HEK293 (cell line): ENCODE measurements around the gene ITFG2.

Source experiments
- CTCF ChIA-PET: fragments of 350-600 bp; formaldehyde crosslinking; extraction: SDS; loops from one replicate; lab custom pipeline; 2021; ENCODE audit warnings: antibody characterized with exemption; lab: Yijun Ruan, JAX
- POLR2A ChIA-PET: fragments of 300-600 bp; formaldehyde crosslinking; extraction: SDS; loops from one replicate; lab custom pipeline; 2020; ENCODE audit warnings: antibody characterized with exemption, inconsistent platforms; lab: Yijun Ruan, JAX
- H3K27ac ChIP-seq: fragments of 200-500 bp; sonication (Bioruptor generic); 2 replicates; pipeline ENCODE4 v1.5.1; 2014; ENCODE audit warnings: low read depth, low read length, control low read depth, inconsistent platforms; ENCODE audit errors: extremely low read depth
- H3K36me3 ChIP-seq, 2 experiments: fragments of 200-500 bp in 1 of 2; sonication (Bioruptor generic) in 1 of 2; 1 replicate in 1 of 2; 2 replicates in 1 of 2; pipeline ENCODE4 v1.5.1; 2014 to 2017; ENCODE audit warnings: inconsistent platforms in 2 of 2, low read length in 2 of 2; ENCODE audit not compliant: control insufficient read depth in 2 of 2, insufficient read depth in 1 of 2
- H3K4me1 ChIP-seq: fragments of 200-500 bp; sonication (Bioruptor generic); 2 replicates; pipeline ENCODE4 v1.5.1; 2014; ENCODE audit warnings: mild to moderate bottlenecking, low read length, inconsistent platforms; ENCODE audit not compliant: control insufficient read depth, insufficient read depth
- H3K4me3 ChIP-seq: 2 replicates; pipeline ENCODE4 v1.5.1; 2011; ENCODE audit warnings: low read depth, mild to moderate bottlenecking, control low read depth, low read length, moderate library complexity
- H3K9me3 ChIP-seq: fragments of 200-500 bp; sonication (Bioruptor generic); 2 replicates; pipeline ENCODE4 v1.5.1; 2014; ENCODE audit warnings: low read depth, low read length, inconsistent platforms; ENCODE audit not compliant: control insufficient read depth, insufficient read depth
- EGR2 ChIP-seq: fragments of 450-650 bp; formaldehyde crosslinking; IDR thresholded peaks from 2 replicates; pipeline ENCODE4 v1.5.1; 2016; ENCODE audit warnings: low read depth, missing biosample characterization, missing genetic modification characterization
- REPIN1 ChIP-seq: fragments of 450-650 bp; formaldehyde crosslinking; IDR thresholded peaks from 2 replicates; pipeline ENCODE4 v1.5.1; 2017; ENCODE audit warnings: missing biosample characterization, missing genetic modification characterization, low read depth
- SCRT1 ChIP-seq: fragments of 450-650 bp; formaldehyde crosslinking; IDR thresholded peaks from 2 replicates; pipeline ENCODE4 v1.5.1; 2016; ENCODE audit warnings: missing biosample characterization, missing genetic modification characterization, borderline replicate concordance
- SP2 ChIP-seq: fragments of 450-650 bp; formaldehyde crosslinking; IDR thresholded peaks from 2 replicates; pipeline ENCODE4 v1.5.1; 2016; ENCODE audit warnings: missing biosample characterization, missing genetic modification characterization
- TCF7L2 ChIP-seq: IDR thresholded peaks from 2 replicates; pipeline ENCODE4 v1.6.1; 2011; ENCODE audit warnings: low read depth, mild to moderate bottlenecking, inconsistent platforms, low read length, moderate library complexity, borderline replicate concordance
- YY2 ChIP-seq: fragments of 450-650 bp; formaldehyde crosslinking; IDR thresholded peaks from 2 replicates; pipeline ENCODE4 v1.5.1; 2016; ENCODE audit warnings: missing biosample characterization, missing genetic modification characterization
- ZBTB17 ChIP-seq: fragments of 450-650 bp; formaldehyde crosslinking; IDR thresholded peaks from 2 replicates; pipeline ENCODE4 v1.5.1; 2016; ENCODE audit warnings: missing biosample characterization, missing genetic modification characterization
- ZFP37 ChIP-seq: fragments of 450-650 bp; formaldehyde crosslinking; IDR thresholded peaks from 2 replicates; pipeline ENCODE4 v1.5.1; 2016; ENCODE audit warnings: missing biosample characterization, missing genetic modification characterization
- ZFP41 ChIP-seq: fragments of 450-650 bp; formaldehyde crosslinking; IDR thresholded peaks from 2 replicates; pipeline ENCODE4 v1.5.1; 2016; ENCODE audit warnings: missing biosample characterization, missing genetic modification characterization, borderline replicate concordance
- ZIC2 ChIP-seq: fragments of 450-650 bp; formaldehyde crosslinking; IDR thresholded peaks from 2 replicates; pipeline ENCODE4 v1.5.1; 2016; ENCODE audit warnings: missing biosample characterization, missing genetic modification characterization
- ZNF132 ChIP-seq: fragments of 450-650 bp; formaldehyde crosslinking; IDR thresholded peaks from 2 replicates; pipeline ENCODE4 v1.5.1; 2017; ENCODE audit warnings: missing biosample characterization, missing genetic modification characterization, borderline replicate concordance
- ZNF146 ChIP-seq: fragments of 450-650 bp; formaldehyde crosslinking; IDR thresholded peaks from 2 replicates; pipeline ENCODE4 v1.5.1; 2016; ENCODE audit warnings: missing biosample characterization, missing genetic modification characterization
- ZNF202 ChIP-seq: fragments of 450-650 bp; formaldehyde crosslinking; IDR thresholded peaks from 2 replicates; pipeline ENCODE4 v1.5.1; 2016; ENCODE audit warnings: missing biosample characterization, missing genetic modification characterization, borderline replicate concordance
- ZNF239 ChIP-seq: fragments of 450-650 bp; formaldehyde crosslinking; IDR thresholded peaks from 2 replicates; pipeline ENCODE4 v1.5.1; 2016; ENCODE audit warnings: missing biosample characterization, missing genetic modification characterization
- ZNF530 ChIP-seq: fragments of 450-650 bp; formaldehyde crosslinking; IDR thresholded peaks from 2 replicates; pipeline ENCODE4 v1.5.1; 2016; ENCODE audit warnings: low read depth, missing biosample characterization, missing genetic modification characterization
- ZNF585B ChIP-seq: fragments of 450-650 bp; formaldehyde crosslinking; IDR thresholded peaks from 2 replicates; pipeline ENCODE4 v1.5.1; 2016; ENCODE audit warnings: missing biosample characterization, missing genetic modification characterization
- TF ChIP-seq, protein P1 (sequence below): fragments of 450-650 bp; formaldehyde crosslinking; IDR thresholded peaks from 2 replicates; pipeline ENCODE4 v1.5.1; 2016; ENCODE audit warnings: missing biosample characterization, missing genetic modification characterization
- TF ChIP-seq, protein P2 (sequence below): fragments of 450-650 bp; formaldehyde crosslinking; IDR thresholded peaks from 2 replicates; pipeline ENCODE4 v1.5.1; 2016; ENCODE audit warnings: missing biosample characterization, missing genetic modification characterization
- TF ChIP-seq, protein P3 (sequence below): fragments of 450-650 bp; formaldehyde crosslinking; IDR thresholded peaks from 2 replicates; pipeline ENCODE4 v1.5.1; 2016; ENCODE audit warnings: missing biosample characterization, missing genetic modification characterization
- TF ChIP-seq, protein P4 (sequence below): IDR thresholded peaks from 2 replicates; pipeline ENCODE4 v1.6.1; 2011; ENCODE audit warnings: mild to moderate bottlenecking, low read depth, low read length, borderline replicate concordance
- TF ChIP-seq, protein P5 (sequence below): fragments of 450-650 bp; formaldehyde crosslinking; optimal IDR thresholded peaks from 2 replicates; pipeline ENCODE3; 2016; ENCODE audit warnings: missing biosample characterization, mild to moderate bottlenecking, missing genetic modification characterization

ITFG2 gene

DNA sequence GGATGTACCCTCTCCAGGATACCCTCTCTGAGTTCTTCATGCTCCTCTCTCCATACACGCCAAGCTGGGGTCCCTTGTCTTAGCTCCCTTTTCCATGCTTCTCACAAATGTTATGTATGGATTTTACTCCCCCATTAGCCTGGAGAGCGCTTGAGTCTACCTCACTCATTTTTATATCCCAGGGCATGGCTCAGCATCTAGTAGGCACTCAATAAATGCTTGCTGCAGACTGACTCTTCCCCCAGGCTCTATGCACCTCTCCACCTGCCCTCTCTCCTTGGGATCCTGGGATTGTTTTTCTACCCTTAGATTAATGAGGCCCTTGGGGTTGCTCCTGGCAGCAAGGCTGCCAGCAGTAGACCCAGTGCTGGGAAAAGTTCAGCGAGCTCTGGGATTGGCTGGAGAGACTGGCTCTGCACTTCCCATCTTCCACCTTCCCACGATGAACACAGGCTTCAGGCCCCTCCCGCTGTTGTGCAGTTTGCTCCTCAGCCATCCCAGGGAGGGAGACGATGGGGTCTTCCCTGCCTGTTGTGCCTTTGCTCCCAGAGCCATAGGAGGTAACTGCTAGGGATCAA lies 20.2 kb downstream of the ITFG2 start (continued):
- TF ChIP-seq, protein P1, sequence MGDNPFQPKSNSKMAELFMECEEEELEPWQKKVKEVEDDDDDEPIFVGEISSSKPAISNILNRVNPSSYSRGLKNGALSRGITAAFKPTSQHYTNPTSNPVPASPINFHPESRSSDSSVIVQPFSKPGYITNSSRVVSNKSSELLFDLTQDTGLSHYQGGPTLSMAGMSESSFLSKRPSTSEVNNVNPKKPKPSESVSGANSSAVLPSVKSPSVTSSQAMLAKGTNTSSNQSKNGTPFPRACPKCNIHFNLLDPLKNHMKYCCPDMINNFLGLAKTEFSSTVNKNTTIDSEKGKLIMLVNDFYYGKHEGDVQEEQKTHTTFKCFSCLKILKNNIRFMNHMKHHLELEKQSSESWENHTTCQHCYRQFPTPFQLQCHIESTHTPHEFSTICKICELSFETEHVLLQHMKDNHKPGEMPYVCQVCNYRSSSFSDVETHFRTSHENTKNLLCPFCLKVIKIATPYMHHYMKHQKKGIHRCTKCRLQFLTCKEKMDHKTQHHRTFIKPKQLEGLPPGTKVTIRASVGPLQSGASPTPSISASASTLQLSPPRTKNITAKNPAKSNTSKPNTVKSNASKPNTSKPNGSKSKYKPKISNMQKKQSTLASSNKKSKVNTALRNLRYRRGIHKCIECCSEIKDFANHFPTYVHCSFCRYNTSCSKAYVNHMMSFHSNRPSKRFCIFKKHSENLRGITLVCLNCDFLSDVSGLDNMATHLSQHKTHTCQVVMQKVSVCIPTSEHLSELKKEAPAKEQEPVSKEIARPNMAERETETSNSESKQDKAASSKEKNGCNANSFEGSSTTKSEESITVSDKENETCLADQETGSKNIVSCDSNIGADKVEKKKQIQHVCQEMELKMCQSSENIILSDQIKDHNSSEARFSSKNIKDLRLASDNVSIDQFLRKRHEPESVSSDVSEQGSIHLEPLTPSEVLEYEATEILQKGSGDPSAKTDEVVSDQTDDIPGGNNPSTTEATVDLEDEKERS = no peak
- TF ChIP-seq, protein P2, sequence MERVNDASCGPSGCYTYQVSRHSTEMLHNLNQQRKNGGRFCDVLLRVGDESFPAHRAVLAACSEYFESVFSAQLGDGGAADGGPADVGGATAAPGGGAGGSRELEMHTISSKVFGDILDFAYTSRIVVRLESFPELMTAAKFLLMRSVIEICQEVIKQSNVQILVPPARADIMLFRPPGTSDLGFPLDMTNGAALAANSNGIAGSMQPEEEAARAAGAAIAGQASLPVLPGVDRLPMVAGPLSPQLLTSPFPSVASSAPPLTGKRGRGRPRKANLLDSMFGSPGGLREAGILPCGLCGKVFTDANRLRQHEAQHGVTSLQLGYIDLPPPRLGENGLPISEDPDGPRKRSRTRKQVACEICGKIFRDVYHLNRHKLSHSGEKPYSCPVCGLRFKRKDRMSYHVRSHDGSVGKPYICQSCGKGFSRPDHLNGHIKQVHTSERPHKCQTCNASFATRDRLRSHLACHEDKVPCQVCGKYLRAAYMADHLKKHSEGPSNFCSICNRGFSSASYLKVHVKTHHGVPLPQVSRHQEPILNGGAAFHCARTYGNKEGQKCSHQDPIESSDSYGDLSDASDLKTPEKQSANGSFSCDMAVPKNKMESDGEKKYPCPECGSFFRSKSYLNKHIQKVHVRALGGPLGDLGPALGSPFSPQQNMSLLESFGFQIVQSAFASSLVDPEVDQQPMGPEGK = no peak
- TF ChIP-seq ZNF202 (tag by site-specific recombination) = no peak
- no peak for TF ChIP-seq ZNF585B (tag by site-specific recombination)
- TF ChIP-seq, protein P3, sequence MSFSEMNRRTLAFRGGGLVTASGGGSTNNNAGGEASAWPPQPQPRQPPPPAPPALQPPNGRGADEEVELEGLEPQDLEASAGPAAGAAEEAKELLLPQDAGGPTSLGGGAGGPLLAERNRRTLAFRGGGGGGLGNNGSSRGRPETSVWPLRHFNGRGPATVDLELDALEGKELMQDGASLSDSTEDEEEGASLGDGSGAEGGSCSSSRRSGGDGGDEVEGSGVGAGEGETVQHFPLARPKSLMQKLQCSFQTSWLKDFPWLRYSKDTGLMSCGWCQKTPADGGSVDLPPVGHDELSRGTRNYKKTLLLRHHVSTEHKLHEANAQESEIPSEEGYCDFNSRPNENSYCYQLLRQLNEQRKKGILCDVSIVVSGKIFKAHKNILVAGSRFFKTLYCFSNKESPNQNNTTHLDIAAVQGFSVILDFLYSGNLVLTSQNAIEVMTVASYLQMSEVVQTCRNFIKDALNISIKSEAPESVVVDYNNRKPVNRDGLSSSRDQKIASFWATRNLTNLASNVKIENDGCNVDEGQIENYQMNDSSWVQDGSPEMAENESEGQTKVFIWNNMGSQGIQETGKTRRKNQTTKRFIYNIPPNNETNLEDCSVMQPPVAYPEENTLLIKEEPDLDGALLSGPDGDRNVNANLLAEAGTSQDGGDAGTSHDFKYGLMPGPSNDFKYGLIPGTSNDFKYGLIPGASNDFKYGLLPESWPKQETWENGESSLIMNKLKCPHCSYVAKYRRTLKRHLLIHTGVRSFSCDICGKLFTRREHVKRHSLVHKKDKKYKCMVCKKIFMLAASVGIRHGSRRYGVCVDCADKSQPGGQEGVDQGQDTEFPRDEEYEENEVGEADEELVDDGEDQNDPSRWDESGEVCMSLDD = no peak
- no peak for TF ChIP-seq ZNF146 (tag by site-specific recombination)
- peak; percentile 49; the same call in 1 of the 2 replicates for TF ChIP-seq ZIC2 (tag by site-specific recombination)
- TF ChIP-seq SCRT1 (tag by site-specific recombination) = no peak
- TF ChIP-seq ZBTB17 = peak; percentile 93
- TF ChIP-seq, protein P4, sequence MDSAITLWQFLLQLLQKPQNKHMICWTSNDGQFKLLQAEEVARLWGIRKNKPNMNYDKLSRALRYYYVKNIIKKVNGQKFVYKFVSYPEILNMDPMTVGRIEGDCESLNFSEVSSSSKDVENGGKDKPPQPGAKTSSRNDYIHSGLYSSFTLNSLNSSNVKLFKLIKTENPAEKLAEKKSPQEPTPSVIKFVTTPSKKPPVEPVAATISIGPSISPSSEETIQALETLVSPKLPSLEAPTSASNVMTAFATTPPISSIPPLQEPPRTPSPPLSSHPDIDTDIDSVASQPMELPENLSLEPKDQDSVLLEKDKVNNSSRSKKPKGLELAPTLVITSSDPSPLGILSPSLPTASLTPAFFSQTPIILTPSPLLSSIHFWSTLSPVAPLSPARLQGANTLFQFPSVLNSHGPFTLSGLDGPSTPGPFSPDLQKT = no peak
- peak; percentile 25; the same call in 1 of the 2 replicates for TF ChIP-seq SP2 (tag by site-specific recombination)
- no peak for TF ChIP-seq TCF7L2

DNA sequence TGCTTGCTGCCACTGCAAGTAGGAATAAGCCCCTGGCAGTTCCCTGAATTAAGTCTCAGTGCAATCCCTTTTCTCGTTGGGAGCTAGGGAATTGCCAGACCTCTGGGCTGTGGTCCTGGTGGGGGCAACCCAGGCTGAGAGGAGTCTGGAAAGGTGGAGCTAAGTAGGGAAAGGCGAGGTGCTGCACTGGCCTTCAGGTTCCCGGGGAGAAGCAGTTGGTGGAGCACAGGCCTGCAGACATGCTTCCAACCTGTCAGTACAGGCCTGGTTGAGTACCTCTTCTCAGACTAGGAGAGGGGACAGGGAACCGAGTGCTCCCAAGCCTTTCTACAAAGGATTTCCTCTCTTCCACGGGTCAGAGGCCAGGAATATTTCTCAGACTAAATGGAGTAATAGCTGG lies 20.9 kb downstream of the ITFG2 start:
- Histone ChIP-seq H3K9me3 (no peaks in the 10 kb centered on the region), H3K36me3 (peaks cover 12 to 28% of the 10 kb centered on the region in 2 experiments; a peak in 2 of 3 replicates), H3K4me3 (no peak overlapping the region), H3K4me1 (no peaks in the 10 kb centered on the region), H3K27ac (no peak overlapping the region)
- ChIA-PET CTCF (interaction anchor here (1.0 to 2.2 kb wide), 2 partner anchors 12 to 21 kb away, joined by 4 to 8 read pairs; no protein-coding TSS in a partner anchor), POLR2A (interaction anchor here (0.9 kb wide), 1 partner anchor 13 kb away, joined by 3 read pairs; no protein-coding TSS in a partner anchor)
- TF ChIP-seq ZFP37 (tag by site-specific recombination) = no peak
- no peak for TF ChIP-seq ZNF239
- no peak for TF ChIP-seq ZNF132 (tag by site-specific recombination)
- TF ChIP-seq EGR2 (tag by site-specific recombination) = no peak
- no peak for TF ChIP-seq ZNF530 (tag by site-specific recombination)
- TF ChIP-seq, protein P5, sequence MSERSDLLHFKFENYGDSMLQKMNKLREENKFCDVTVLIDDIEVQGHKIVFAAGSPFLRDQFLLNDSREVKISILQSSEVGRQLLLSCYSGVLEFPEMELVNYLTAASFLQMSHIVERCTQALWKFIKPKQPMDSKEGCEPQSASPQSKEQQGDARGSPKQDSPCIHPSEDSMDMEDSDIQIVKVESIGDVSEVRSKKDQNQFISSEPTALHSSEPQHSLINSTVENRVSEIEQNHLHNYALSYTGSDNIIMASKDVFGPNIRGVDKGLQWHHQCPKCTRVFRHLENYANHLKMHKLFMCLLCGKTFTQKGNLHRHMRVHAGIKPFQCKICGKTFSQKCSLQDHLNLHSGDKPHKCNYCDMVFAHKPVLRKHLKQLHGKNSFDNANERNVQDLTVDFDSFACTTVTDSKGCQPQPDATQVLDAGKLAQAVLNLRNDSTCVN (tag by site-specific recombination) = no peak
- no peak for TF ChIP-seq REPIN1 (tag by site-specific recombination)
- TF ChIP-seq ZFP41 (tag by site-specific recombination) = no peak
- TF ChIP-seq YY2 (tag by site-specific recombination) = no peak
